Fibroblast of skin of back (primary cell): ENCODE results near the gene DIP2C.
"Not testable (repeated sequence)": the region's sequence is repeated elsewhere in the genome, so short reads cannot be mapped to it uniquely, and the experiment has no call there.

Experiments used
- DNase-seq: peaks from one replicate; pipeline ENCODE4 v3.0.0-alpha.2; 2013

DIP2C gene

GRCh38 chr10:697097-697875, 7.8 kb upstream of the DIP2C start:
- DNase-seq = no peak

DNA sequence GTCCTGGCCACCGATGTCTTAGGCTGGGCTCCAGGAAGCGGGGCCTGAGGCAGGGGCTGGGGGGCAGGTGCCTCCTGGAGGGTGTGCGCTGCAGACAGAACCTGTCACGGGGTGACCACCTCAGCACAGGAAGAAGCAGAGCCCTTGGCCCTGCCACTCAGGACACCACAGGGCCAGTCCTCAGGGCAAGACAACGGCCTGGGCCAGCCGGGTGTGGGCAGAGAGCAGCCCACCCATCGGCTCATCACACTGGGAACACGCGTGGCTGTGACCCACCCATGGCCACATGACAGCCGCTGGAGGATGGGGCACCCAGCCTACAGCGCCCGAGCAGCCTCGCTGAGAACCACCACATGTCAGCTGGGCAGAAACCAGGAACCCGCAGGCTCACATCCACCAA, 5.9 kb upstream of the DIP2C start:
- no peak for DNase-seq

DNA sequence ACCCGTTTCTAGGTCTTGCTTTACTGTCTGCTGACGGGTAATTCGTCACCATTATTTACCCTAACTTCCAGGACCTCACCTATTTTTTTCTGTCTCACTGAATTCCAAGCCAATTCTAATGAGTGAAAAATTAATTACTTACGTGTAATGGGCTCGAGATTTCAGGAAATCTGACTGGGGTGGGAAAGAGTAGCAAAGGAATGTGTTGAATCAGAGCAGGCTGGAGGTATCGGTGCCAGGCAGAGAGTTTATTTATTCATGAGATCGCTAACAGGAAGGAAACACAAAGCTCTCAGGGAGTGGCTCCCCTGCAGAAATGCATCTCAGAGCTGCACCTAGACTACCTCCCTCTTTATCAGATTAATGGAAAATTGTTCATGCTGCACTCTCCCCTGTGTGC, 4.0 kb upstream of the DIP2C start:
- peak; percentile 20 for DNase-seq

DNA sequence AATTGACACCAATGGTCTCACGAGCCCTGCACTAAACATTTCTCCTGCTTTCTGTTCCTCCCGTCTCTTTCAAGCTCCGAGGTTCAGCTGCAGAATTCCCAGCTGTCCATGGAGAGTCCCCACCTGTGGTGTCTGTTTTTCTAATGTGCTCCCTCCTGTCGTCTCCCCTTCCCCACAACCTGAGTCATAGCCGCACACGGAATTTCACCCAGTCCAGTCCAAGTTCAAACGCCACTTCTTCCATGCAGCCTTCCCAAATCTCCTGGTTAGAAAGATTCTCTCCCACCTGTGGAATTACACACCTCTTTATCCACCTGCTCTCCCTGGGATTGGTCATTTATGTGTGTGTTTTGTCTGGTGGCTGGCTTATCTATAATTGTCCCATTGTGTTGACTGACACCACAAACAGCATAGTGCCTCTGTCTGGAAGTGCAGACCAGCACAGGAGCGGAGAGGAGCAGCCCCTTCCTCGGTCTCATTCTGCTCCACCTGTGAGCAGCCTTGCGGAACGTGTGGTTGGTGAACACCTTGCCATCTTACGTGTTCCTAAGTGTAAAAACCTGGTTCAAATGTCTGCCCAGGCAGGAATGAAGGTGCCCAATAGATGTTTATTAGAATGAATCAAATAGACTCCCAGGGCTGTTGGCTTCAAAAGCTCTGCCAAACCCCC, 3.3 kb upstream of the DIP2C start:
- DNase-seq = no peak

- no peak for DNase-seq
Measured at GRCh38 chr10:691216-691615, 1.7 kb upstream of the DIP2C start.

- peak; percentile 12 for DNase-seq
Measured at GRCh38 chr10:690372-691161, 1.1 kb upstream of the DIP2C start.

DNA sequence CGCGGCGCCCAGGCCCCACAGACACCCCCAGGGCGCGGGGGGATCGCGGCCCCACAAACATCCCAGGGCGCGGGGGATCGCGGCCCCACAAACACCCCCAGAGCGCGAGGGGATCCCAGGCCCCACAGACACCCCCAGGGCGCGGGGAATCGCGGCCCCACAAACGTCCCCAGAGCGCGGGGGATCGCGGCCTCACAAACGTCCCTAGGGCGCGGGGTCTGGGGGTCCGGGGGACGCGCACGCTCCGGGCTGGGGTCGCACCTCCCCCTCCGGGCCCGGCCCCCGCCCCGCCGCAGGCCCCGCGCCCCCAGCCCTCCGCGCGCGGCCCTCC, 382 bp downstream of the DIP2C start:
- DNase-seq = no peak

GRCh38 chr10:688312-689120, 952 bp downstream of the DIP2C start:
- DNase-seq = peak; percentile 47

DNA sequence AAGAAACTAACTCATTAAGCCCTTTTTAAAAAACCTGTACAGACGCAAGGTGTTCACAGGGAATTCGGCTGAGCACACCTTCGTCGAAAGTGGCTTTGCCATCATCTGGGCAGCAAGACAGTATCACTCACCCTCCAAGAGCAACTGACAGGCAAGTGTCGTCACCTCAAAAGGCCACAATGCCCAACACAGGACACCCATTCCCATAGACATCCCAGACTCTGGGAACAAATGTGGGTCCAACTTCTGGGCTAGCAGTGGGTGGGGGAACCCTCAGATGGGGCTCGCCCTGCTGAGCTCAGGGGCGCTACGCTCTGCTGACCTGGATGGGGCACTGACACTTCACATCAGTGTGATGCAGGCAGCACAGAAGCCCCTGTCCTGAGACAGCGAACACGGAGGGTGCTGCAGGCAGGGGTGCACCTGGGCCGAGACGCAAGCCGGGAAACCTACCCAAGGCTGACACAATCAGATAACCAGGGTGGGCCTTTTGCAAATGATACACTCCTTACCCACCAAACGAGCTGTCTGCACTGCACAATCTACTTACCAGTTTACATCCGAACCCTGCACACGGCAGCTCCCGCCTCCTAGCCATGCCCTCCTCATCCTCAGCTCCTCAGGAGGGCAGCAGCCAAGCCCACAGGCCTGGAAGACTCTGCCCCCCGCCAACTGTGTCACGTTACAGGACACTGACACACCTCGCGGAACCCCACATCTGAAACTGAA, 1.7 kb downstream of the DIP2C start:
- DNase-seq = no peak

- no peak for DNase-seq
Measured at GRCh38 chr10:686155-686931, 3.1 kb downstream of the DIP2C start.

DNA sequence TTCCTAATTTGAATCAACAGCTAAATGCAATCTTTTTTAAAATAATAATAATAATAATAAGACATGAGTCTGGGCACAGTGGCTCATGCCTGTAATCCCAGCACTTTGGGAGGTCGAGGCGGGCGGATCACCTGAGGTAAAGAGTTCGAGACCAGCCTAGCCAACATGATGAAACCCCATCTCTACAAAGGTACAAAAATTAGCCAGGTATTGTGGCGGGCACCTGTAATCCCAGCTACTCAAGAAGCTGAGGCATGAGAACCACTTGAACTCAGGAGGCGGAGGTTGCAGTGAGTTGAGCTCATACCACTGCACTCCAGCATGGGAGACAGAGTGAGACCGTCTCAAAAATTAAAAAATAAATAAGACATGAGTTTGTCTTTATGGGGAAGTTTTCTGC, 3.9 kb downstream of the DIP2C start:
- DNase-seq = no peak

- peak; percentile 89 for DNase-seq
Measured at GRCh38 chr10:683448-684071, 5.9 kb downstream of the DIP2C start.

GRCh38 chr10:682931-683447, 6.5 kb downstream of the DIP2C start:
- DNase-seq = peak; percentile 30

GRCh38 chr10:681670-682318, 7.7 kb downstream of the DIP2C start:
- DNase-seq = no peak

GRCh38 chr10:680745-681144, 8.7 kb downstream of the DIP2C start:
- no peak for DNase-seq

GRCh38 chr10:680146-680545, 9.3 kb downstream of the DIP2C start:
- DNase-seq = no peak

DNA sequence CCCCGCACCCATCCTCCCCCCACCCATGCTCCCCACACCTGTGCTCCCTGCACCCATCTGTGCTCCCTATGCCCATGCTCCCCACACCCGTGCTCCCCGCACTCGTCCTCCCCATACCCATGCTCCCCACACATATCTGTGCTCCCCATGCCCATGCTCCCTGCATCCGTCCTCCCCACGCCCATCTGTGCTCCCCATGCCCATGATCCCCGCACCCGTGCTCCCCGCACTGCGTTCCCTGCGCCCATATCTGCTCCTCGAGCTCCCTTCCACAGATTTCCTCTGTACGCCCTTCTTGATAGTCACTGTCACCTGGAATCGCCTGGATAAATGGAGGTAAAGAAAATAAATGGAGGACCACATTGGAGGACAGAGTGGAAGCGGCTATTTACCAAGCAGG, 9.9 kb downstream of the DIP2C start:
- DNase-seq = no peak

DNA sequence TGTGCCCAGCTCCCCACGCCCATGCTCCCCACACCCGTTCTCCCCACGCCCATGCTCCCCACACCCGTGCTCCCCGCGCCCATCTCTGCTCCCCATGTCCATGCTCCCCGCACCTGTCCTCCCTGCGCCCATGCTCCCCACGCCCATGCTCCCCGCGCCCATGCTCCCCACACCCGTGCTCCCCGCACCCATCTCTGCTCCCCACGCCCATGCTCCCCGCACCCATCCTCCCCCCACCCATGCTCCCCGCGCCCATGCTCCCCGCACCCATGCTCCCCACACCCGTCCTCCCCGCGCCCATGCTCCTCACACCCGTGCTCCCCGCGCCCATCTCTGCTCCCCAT, 10.8 kb downstream of the DIP2C start:
- DNase-seq = not testable (repeated sequence)

DNA sequence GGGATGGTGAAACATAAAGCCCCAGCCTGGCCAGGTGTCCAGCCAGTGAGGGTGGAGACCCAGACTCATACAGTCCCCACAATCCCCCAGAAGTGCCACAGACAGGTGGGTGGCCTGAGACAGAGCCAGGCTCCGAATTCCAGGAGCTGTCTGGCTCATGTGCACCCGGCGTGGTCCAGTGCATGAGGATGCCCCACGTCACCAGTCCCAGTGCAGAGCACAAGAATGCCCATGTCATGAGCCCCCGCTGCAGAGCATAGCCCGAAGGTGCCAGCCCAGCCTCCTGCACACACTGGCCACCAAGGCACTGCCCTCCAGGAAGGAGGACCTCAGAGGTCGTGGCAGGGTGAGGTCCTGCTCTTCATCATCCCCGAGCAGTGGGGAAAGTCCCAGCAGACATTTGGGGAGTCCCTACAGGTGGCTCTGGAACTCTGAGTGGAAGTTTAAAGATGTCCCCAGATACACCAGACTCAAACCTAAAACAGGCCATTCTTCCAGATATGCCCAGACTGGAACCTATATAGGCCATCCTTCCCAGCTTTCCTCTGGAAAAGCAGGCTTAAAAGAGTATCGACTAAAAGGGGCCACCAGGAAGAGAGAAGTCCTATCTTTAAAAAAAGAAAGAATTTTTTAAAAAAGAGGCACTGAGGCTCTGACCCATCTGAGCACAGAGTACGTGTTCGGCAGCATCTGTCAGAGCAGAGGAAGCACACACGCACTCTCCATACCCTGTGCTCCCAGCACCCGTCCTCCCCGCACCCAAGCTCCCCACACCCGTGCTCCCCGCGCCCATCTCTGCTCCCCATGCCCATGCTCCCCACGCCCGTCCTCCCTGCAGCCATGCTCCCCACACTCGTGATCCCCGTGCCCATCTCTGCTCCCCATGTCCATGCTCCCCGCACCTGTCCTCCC, 11.5 kb downstream of the DIP2C start:
- no peak for DNase-seq
